ENCODE results near the gene C10orf67.
"Not testable (repeated sequence)": the region's sequence is repeated elsewhere in the genome, so short reads cannot be mapped to it uniquely, and the experiment has no call there.

The C10orf67 gene

GRCh38 chr10:23344241-23344841 lies at the start of gene C10orf67:
TSS of gene C10orf67 (minus strand) at chr10:23344797. CDS start at chr10:23344774, 23 bp downstream.
- DNase-seq, result peak; percentile 13

- no peak for DNase-seq
Measured at GRCh38 chr10:23391821-23392220, 47.2 kb upstream of the C10orf67 start.

GRCh38 chr10:23390809-23391208 lies 46.2 kb upstream of the C10orf67 start:
- DNase-seq, result no peak

DNA sequence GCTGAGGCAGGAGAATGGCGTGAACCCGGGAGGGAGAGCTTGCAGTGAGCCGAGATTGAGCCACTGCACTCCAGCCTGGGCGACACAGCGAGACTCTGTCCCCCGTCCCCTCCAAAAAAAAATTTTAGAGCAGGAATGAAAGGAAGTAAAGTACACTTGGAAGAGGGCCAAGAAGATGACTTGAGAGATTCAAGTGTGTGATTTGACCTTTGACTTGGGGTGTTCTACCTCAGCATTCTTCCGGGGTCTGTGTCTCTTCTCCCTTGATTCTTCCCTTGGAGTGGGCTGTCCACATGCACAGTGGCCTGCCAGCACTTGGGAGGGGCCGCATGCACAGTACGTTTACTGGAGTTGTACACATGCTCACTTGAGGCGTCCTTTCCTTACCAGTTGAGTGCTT lies 45.8 kb upstream of the C10orf67 start:
- DNase-seq, result not testable (repeated sequence)

DNA sequence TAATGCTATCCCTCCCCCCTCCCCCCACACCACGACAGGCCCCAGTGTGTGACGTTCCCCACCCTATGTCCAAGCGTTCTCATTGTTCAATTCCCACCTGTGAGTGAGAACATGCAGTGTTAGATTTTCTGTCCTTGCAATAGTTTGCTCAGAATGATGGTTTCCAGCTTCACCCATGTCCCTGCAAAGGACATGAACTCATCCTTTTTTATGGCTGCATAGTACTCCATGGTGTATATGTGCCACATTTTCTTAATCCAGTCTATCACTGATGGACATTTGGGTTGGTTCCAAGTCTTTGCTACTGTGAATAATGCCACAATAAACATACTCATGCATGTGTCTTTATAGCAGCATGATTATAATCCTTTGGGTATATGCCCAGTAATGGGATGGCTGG lies 42.9 kb upstream of the C10orf67 start:
- DNase-seq, result not testable (repeated sequence)

GRCh38 chr10:23386052-23386451 lies 41.5 kb upstream of the C10orf67 start:
- DNase-seq, result no peak

DNA sequence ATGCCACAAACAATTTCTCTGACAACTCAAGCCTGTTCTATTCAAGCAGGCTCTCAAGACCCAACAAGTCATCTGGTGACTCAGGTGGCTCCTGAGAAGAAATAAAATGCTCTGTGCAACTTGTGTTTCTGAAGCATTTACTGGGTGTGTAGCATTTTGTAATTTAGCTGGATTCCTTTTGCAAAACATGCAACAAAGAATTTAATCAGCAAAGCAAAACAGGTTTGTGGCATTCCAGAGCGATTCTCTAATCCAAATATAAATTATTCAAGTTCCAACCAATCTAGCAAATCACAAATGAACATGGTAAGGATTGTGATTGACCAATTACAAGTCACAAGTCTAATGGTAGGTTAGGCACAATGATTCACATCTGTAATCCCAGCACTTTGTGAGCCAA lies 39.8 kb upstream of the C10orf67 start:
- no peak for DNase-seq

GRCh38 chr10:23383637-23384036 lies 39.0 kb upstream of the C10orf67 start:
- no peak for DNase-seq

DNA sequence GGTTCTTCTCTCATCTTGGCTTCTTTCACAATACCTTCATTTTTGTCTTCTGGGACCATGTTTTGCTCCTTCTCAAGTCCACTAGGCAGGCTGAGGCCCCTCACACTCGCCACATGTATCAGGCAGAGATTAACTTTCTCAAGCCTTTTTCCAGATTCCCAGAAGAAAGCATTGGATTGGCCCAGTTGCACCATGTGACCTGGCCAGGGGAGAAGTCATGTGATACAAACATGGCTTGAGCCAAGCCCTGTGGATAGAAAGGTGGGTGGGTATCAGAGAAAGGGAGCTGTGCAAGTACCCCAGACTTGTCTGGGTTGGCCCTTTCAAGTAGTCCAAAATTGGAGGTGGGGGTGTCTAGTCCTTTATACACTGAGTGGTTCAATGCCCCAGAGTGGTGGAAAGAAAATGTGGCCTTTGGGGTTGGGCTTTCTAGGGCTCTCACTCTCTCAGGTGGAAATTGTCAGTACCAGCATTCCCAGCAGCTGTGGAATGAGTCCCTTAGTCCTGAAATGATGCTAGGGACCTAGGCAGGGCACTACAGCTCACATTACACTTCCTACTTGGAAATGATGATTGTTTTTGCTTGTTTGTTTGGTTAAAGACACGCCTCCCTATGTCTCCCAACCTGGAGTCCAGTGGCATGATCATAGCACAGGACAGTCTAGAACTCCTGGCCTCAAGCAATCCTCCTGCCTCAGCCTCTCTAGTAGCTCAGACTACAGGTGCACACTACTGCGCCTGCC lies 36.9 kb upstream of the C10orf67 start:
- no peak for DNase-seq

DNA sequence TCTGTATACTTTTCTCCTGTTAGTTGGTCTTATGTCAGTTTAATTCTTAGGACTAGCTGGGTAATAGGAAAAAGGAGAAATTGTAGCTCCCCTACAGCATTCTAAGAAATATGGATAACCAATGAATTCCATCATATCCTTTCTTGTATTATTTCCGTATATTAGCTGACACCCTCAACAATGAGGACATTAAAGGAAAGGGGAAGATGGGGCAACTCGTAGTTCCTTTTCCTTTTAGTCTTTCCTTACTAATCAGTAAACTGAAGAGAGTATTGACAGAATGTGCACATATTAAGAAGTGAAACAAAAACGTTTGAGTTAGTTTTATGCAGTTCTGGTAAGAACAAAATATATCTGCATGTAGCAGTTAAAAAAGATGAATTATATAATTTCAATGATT lies 35.1 kb upstream of the C10orf67 start:
- DNase-seq, result no peak

DNA sequence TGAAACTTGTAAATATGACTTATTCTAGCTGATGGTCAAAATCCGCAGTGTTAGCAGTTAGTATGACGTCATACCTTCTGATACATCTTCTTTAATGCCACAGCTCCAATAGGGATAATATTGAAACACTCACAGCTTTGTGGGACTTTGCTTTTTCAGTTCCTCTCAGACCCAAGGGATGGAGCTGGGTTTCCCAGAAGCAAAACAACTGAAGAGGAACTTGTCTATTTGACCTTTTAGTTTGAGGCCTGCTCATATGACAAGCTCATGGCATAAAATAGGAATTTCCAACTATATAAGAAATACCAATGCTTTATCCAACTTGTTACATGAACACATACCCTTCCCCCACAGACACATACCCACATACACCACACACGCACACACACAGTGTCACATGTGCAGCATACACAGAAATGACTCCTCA lies 31.6 kb upstream of the C10orf67 start:
- DNase-seq, result no peak

DNA sequence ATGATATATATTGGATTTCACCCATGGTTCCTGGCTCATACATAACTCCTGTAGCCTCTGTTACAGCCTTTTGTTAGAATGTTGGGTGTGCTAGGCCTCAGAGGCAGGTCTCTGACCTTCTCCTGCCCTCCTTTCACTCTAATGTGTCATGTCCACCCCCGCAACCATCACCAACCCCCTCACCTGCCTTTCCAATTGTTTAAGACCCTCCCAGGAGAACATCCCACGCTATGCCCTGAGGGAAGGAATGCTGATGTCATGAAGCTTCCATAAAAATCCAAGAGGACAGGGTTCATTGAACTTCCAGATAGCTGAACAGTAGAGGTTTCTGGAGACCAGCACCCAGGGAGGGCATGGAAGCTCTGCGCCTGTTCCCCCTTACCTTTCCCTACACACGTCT lies 30.8 kb upstream of the C10orf67 start:
- no peak for DNase-seq

GRCh38 chr10:23373156-23373555 lies 28.6 kb upstream of the C10orf67 start:
- DNase-seq, result no peak

- no peak for DNase-seq
Measured at GRCh38 chr10:23371073-23371472, 26.5 kb upstream of the C10orf67 start.

DNA sequence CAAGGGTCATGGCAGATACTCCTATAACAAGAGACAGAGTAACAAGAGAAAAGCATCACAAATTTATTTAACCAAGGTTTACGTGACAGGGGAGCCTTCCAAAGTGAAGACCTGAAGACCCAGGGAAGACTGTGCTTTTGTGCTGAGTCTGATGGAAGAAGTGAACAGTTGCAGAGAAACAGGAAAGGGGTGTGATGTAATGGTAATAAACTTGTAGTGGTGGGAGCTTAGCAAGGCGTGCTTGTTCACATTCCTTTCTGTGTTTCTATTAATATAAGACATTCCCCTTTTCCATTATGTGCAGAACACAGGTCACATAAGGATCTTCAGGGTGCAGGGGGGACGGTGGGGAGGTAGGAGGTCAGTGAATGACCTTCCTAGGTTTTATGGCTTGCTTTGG lies 25.5 kb upstream of the C10orf67 start:
- no peak for DNase-seq

DNA sequence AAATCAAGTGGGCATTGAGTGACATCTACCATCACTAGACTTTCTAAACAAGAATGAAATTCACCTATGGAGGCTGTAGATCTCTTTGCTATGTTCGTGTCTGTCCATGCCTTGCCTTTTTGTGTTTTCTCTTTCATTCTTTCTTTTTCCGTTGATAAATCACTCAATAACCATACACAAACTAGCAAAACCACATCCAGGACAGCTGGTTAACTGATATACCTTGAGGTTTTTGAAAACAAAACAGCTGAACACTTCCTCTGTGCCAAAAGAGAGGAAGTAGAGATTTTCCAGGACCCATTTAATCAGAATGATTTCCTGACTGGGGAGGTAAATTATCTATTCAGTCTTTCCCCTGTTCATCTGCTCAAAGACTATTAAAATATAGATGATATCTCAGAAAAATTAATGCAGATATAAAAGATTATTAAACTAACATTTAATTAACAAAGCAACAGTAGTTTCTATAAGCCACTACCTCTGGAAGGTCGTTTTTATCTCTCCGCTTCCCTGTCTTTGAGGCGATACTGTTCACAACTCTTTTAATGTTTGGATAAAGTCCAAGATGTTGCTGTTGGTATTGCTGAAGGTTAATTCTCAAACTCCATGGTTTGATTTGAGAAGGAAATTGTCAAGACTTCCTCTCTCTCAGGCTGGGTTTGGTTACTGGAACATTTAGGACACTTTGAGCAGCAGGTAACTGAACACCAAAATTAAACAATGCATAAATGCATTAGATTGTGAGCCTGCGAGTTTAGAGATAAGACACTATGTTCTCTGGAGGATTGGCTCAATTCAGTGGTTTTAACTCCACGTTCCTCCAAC lies 24.4 kb upstream of the C10orf67 start:
- no peak for DNase-seq

GRCh38 chr10:23367896-23368595 lies 23.4 kb upstream of the C10orf67 start:
- no peak for DNase-seq

GRCh38 chr10:23365417-23366030 lies 20.9 kb upstream of the C10orf67 start:
- DNase-seq, result not testable (repeated sequence)

- DNase-seq, result no peak
Measured at GRCh38 chr10:23364378-23364777, 19.8 kb upstream of the C10orf67 start.

DNA sequence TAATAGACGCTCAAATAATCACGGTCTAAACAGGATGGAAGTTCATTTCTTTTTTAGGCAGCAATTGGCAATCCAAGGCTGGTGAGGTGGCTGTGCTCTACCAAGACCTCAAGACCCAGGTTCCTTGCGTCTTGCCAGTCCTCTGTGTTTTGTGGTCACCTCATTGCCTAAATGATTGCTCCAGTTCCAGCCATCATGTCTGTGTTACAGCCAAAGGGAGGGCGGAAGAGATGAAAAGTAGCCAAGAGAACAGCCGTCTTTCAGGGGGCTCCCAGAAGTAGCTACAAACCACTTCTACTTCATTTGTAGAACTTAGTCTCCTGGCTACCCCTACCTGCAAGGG lies 19.2 kb upstream of the C10orf67 start:
- DNase-seq, result no peak

GRCh38 chr10:23362879-23363792 lies 18.5 kb upstream of the C10orf67 start:
- DNase-seq, result no peak

Measured in DMS153 (cell line).